NT2/D1 (cell line): ENCODE results near the gene NKD1.

ENCODE experiments used
- SUZ12 ChIP-seq: IDR thresholded peaks from 2 replicates; pipeline ENCODE4 v1.6.1; 2011; ENCODE audit not compliant: insufficient read length, insufficient read depth; ENCODE audit errors: extremely low read depth
- ZNF274 ChIP-seq: IDR thresholded peaks from 2 replicates; pipeline ENCODE4 v1.6.1; 2011; ENCODE audit warnings: mild to moderate bottlenecking, low read depth, low read length

GRCh38 chr16:50688083-50688482 lies 139.9 kb downstream of the NKD1 start:
- TF ChIP-seq ZNF274 (no peak), SUZ12 (no peak)
